GM19035 (cell line): ENCODE results near the gene DNAH5.
"Not testable (repeated sequence)": the region's sequence is repeated elsewhere in the genome, so short reads cannot be mapped to it uniquely, and the experiment has no call there.

Source experiments
- ATAC-seq: cut with Tn5 transposase; IDR thresholded peaks from one replicate; pipeline ENCODE4 v1.9.1; 2021; ENCODE audit not compliant: unreplicated experiment

Gene DNAH5, protein sequence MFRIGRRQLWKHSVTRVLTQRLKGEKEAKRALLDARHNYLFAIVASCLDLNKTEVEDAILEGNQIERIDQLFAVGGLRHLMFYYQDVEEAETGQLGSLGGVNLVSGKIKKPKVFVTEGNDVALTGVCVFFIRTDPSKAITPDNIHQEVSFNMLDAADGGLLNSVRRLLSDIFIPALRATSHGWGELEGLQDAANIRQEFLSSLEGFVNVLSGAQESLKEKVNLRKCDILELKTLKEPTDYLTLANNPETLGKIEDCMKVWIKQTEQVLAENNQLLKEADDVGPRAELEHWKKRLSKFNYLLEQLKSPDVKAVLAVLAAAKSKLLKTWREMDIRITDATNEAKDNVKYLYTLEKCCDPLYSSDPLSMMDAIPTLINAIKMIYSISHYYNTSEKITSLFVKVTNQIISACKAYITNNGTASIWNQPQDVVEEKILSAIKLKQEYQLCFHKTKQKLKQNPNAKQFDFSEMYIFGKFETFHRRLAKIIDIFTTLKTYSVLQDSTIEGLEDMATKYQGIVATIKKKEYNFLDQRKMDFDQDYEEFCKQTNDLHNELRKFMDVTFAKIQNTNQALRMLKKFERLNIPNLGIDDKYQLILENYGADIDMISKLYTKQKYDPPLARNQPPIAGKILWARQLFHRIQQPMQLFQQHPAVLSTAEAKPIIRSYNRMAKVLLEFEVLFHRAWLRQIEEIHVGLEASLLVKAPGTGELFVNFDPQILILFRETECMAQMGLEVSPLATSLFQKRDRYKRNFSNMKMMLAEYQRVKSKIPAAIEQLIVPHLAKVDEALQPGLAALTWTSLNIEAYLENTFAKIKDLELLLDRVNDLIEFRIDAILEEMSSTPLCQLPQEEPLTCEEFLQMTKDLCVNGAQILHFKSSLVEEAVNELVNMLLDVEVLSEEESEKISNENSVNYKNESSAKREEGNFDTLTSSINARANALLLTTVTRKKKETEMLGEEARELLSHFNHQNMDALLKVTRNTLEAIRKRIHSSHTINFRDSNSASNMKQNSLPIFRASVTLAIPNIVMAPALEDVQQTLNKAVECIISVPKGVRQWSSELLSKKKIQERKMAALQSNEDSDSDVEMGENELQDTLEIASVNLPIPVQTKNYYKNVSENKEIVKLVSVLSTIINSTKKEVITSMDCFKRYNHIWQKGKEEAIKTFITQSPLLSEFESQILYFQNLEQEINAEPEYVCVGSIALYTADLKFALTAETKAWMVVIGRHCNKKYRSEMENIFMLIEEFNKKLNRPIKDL (N-terminal part only)

DNA sequence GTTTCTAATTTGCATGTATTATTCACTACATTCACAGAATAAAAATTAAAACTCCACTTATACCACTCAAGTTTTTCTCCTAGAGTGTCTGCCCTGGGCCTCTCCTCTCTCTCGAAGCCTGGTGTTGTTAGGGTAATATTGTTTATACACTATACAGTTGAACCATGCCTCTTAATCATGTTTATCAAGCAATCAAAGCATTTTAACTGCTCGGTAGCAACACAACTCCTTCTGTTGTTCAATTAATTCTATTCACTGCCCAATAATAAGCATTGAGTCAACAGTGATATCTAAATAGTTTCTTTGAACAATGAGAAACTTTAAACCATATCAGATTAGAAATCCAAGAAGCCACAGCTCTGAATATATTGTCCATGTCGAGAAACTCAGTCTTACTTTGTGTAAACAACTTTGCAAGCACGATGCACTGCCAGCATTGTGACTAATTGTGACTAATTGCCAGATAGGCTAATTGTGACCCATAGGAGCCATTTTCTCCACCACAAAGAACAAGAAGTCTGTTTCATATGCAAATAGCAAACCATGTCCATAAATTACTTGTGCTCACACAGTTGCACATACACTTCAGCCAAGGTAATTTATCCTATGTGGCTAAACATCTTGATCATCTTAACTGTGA lies at the start of gene DNAH5:
Gene DNAH5, minus strand, starts transcription at position 129 of the 640 bp plus-strand sequence. CDS start 250 bp downstream, outside the sequence.
- ATAC-seq, result no peak

GRCh38 chr5:13993926-13994325 lies 49.4 kb upstream of the DNAH5 start:
- no peak for ATAC-seq

GRCh38 chr5:13992795-13993194 lies 48.3 kb upstream of the DNAH5 start:
- no peak for ATAC-seq

DNA sequence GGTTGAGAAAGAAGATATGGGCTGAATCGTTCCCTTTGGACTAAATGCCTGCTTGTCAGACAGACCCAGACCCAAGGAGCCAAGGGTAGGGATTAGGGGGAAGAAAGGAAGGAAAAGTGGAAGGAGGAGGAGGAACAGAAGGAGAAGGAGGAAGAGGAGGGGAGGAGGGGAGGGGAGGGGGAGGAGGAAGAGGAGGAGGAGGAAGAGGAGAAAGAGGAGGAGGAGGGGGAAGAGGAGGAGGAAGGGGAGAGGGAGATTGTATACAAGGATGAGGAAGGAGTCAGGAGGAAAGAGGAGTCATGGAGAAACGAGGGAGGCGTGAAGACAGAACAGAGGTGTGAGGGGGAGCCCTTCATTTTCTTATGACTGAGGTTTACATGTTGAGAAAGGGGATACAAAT lies 46.9 kb upstream of the DNAH5 start:
- ATAC-seq, result no peak

DNA sequence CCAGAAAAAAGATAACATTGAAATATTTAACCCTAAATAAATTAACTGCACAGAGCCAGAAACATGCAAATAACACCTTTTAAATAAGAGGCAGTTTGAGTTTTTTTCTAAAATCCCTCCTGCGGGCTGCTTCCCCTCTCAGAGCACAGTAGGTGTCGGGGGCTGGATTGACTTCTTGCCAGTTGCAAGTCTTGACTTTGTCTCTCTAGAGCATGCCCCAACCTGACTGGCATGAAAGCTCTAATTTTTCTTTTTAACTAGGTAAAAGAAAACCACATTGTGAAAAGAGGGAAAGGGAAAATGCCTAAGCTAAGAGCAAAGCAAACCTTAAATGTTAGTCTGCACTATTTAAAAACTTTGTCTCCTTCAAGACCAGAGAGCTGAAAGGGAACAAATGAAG lies 46.4 kb upstream of the DNAH5 start:
- no peak for ATAC-seq

- ATAC-seq, result no peak
Measured at GRCh38 chr5:13989832-13990231, 45.3 kb upstream of the DNAH5 start.

GRCh38 chr5:13987843-13988464 lies 43.5 kb upstream of the DNAH5 start:
- peak; percentile 71 for ATAC-seq

GRCh38 chr5:13985731-13986418 lies 41.4 kb upstream of the DNAH5 start:
- ATAC-seq, result no peak

- ATAC-seq, result not testable (repeated sequence)
Measured at GRCh38 chr5:13984888-13985287, 40.4 kb upstream of the DNAH5 start.

- ATAC-seq, result no peak
Measured at GRCh38 chr5:13976867-13977830, 32.7 kb upstream of the DNAH5 start.

DNA sequence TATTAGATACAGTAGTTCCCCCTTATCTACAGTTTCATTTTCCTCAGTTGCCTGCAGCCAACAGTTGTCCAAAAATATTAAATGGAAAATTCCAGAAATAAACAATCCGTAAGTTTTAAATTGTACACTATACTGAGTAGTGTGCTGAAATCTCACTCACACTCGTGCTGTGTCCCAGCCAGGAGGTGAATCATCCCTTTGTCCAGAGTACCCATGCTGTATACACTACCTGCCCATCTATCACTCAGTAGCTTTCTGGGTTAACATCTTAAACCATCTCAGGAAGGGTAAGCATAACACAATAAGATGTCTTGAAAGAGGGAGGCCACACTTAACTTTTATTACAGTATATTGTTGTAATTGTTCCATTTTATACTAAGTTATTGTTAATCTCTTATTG lies 31.7 kb upstream of the DNAH5 start:
- ATAC-seq, result no peak

DNA sequence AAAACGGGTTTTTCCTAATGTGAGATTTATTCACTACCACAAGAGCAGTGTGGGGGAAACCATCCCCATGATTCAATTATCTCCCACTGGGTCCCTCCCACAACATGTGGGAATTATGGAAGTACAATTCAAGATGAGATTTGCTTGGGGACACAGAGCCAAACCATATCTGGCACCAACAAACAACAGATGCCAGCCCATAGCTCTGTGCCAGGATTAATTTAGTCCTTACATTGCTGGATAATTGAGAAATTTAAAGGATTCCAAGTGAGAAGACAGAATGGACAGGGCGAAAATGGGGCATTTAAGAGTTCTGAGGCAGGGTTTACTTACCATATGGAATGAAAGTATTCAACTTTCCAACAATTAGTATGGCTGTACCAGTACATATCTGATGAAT lies 30.8 kb upstream of the DNAH5 start:
- ATAC-seq, result no peak

DNA sequence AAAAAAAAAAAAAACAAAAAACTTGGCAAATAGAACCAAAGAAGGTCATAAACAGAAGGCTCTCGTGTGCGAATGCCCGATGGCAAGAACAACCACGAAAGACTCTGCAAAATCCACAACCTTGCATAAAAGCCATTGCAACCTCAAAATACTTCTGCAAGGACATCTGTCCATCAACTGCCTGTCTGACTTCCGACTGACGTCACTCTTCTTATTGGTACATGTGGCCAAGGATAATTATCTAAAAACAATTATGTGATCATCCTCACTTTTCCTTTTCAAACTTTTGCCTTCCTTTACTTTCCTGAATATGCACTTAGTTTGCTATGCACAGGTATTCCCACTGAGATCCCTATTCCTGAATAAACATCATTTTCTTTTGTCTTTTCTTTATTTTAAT lies 29.2 kb upstream of the DNAH5 start:
- no peak for ATAC-seq

GRCh38 chr5:13972029-13972428 lies 27.5 kb upstream of the DNAH5 start:
- no peak for ATAC-seq

- peak; percentile 90 for ATAC-seq
Measured at GRCh38 chr5:13957032-13957645, 12.7 kb upstream of the DNAH5 start.

DNA sequence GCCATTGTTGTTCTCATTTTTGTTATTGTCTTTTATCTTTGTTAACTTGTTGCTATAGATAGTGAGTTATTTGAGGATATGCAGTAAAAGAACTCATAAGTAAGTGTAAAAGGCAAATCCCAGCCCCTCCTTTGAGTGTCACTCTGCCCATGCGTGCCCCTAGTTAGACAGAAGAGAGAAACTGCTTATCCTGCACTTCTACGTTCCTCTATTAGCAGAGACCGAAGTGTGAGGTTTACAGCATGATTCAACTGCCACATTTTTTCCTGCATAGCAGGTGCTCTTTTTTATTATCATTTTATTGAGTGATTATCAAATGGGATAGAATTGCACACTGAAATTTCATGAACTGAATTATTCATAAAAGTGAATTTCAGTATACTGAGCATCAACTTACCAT lies 12.0 kb upstream of the DNAH5 start:
- ATAC-seq, result no peak

DNA sequence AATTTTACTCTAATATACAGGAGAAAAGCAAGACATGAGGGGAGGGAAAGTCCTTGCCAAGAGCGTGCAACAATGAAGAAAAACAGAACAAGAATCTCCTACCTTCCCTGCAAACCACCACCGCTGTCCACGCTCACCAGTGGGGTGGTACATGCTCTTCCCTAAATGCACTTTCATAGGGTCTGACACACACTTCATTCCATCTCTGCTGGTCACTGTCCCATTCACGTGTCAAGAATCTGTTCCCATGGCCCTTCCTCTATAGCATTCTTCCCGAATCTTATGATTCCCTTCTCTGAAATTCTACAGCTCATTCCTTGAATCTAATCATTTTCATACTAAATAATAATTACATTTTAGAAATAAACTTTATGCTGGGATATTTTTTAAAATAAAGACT lies 11.4 kb upstream of the DNAH5 start:
- no peak for ATAC-seq

GRCh38 chr5:13946111-13946510 lies 1.6 kb upstream of the DNAH5 start:
- no peak for ATAC-seq
